ENCODE measurements around the gene TOE1.

The TOE1 gene

GRCh38 chr1:45327644-45328515 is 12.1 kb upstream of the TOE1 start:
- no peak for DNase-seq

DNA sequence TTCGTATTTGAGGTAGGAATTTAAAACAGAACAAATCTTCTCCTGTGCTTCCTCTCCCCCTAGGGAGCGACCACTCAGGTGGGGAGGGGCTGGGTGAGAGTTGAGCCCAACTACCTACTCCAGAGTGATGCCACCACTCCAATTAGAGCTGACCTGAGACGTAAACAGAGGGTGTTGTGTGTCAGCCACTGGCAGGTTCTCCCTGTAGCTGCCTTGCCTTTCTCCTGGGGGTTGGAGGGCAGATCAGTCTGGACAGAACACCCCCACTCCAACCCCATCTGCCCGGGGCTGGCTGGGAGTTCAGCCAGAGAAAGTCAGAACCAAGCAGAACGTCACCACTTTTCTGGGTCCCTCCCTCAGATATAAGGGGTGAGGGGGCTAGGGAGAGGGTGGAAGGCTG is 11.3 kb upstream of the TOE1 start:
- no peak for DNase-seq

GRCh38 chr1:45329445-45329844 is 10.5 kb upstream of the TOE1 start:
- no peak for DNase-seq

DNA sequence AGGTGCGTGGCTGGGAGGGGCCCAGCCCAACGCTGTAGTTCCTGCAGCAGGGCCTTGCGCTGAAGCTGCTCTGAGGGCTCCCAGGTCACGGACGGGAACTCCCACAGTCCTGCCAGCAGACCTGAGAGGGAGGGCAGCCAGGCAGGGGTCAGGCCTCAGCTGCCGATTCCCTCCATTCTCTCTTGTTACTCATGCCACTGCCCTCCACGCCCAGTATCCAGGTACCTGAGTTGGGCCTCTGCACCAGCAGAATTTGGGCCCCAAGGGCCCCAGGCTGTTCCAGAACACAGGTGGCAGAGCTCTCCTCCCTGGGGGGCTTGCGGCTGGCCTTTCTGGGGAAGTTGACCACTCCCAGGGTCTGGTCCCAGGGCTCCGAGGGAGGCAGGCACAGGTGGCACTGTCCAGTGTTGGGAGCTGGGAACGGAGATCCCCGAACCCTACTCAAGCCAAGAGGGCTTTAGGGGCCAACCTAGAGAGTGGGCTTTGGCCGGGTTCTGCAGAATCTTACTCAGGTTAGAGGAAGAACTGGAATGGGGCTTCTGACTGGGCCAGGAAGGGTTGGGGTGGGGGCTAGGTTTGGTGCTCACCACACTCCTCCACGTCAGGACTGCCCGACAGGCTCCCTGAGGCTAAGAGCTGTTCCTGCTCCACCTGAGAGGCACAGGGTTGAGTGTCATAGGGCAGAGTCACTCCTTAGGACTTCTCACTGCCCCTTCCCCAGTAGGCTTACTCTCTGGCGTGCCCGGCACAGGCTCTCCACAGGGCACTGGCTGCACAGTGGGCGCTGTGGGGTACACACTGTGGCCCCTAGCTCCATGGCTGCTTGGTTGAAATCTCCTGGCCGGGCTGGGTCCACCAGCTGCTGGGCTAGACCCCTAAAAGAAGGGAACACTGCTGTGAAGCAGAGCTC is 8.3 kb upstream of the TOE1 start:
- DNase-seq = no peak

GRCh38 chr1:45332346-45332720 is 7.6 kb upstream of the TOE1 start:
- DNase-seq = no peak

DNA sequence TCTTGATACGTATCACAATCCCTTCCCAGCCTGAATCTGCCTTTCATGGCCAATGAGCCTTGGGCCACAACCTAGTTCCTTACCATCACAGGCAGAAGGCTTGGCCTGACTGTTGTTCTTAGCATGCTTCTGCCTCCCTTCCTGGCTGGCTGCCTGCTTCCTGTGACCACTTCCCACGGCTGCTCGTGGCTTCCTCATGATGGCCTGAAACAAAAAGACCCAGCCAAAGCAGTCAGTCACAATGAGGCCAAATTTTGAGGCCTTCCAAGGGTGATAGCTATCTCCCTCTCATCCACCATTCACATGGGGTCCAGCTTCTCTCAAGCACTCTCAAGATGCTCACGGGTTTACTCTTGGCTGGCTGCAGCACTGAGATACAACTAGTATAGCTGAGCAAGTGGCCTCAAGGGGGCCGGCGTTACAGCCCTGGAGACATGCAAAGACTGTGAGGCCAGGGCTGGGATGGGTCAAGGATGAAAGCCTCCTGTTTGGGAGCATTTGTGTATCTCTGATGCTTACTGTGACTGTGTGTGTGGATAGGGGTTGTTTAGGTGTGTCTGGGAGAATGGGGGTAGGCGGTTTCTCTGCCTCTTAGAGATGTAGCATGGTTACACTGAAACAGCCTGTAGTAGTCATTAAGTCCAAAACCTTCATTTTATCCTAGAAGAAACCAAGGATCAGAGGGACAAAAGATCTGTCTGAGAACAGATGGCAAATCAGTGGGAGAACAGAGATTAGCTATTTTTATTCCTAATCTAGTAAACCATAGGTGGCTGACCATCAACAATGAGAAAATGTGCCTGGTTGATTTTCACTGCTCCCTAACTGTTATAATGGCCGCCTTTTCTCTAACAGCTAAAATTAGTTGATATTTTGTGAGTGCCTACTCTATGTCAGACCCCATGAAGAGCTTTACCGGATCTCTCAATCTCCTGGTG is 5.4 kb upstream of the TOE1 start:
- DNase-seq = no peak

DNA sequence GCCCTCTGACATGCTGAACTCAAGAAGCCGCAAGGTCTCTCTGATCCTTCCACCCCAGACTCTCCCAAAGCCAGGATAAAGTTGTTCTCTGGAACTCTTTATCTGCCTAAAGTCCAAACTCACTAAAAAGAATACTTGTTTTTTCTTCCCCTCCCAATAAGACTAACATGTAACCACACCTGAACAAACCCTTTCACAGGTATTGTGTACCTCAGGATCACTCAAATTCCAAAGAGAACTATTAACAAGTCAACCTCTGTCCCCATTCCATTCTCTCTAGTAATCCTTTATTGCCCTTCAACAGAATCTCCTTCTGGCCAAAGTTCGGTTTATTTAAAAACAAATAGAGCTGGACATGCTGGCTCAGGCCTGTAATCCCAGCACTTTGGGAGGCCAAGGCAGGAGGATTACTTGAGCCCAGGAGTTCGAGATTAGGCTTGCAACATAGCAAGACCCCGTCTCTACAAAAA is 4.1 kb upstream of the TOE1 start:
- DNase-seq = no peak

- no peak for DNase-seq
These were observed 2.2 kb upstream of the TOE1 start for GRCh38 chr1:45337630-45338325.

GRCh38 chr1:45340816-45341466 is 971 bp downstream of the TOE1 start:
- peak; percentile 30 for DNase-seq

DNA sequence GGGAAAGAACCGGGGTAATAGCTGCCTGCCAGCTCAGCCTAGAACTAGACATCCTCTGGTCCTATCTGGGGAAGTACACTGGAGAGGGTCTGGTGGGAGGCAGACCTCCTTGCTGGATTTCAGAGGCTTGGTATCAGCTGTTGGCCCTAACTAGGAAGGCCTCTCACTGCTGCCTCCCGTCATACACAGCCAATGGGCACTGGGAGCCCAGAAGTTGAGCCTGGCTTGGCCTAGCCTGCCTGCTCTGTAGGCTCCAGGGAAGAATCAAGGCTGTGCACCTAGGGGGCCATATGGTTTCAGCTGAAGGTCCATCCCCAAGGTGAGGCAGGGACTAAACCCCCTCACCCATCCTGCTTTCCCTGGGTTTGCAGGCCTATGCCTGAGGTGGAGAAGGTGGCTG is 4.5 kb downstream of the TOE1 start:
- no peak for DNase-seq

DNA sequence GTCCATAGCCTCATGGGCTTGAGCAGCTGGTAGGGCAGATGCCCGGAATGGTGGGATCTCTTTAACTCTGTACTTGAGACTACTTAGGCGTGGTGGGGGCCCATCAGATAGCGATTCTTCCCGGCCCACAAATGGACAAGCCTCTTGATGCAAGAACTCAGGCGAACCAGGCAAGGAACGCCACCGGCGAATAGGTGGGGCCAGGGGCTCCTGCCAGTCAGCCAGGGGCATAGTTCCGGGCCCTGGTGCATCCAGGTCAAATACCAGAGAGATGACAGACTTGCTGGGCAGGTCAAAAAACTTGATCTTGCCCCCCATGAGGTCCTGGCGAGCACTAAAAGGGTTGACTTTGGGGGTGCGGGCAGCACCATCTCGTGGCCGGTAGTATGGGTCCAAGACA is 5.0 kb downstream of the TOE1 start:
- no peak for DNase-seq

DNA sequence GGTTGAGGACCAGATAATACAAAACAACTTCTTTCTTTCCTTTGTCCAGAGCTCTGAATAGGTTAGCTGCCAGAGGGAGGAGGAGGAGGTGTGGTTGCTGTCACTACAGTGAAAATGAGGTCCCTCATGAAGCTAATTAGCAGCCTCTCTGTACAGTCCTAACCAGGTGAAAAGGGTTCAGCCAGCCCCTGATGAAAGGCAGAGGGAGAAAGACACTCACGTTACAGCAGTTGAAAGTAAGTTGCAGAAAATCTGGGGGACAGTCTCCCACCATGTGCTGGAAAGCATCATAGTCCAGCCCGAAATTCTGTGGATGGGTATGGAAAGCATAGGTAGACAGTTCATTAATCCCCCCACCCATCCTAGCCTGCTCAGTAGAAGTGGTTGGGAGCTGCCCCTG is 6.5 kb downstream of the TOE1 start:
- no peak for DNase-seq

DNA sequence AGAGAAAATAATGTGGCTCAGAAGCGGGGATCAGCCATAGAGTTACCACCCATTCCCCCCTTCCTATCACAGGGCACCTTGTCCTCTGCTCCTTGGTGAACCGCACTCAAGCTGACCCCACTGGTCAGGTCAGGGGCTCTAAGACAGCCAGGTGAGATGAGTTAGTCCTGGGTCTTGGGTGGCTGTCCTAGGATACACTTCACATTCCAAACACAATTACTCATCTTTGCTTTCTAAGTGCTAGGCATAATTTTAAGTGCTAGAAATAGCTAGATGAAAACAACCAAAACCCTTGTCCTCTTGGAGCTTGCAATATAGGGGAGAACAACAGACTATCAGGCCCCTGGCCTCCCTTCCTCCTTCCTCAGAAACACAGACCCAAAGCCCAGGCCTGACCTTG is 8.1 kb downstream of the TOE1 start:
- DNase-seq = no peak

DNA sequence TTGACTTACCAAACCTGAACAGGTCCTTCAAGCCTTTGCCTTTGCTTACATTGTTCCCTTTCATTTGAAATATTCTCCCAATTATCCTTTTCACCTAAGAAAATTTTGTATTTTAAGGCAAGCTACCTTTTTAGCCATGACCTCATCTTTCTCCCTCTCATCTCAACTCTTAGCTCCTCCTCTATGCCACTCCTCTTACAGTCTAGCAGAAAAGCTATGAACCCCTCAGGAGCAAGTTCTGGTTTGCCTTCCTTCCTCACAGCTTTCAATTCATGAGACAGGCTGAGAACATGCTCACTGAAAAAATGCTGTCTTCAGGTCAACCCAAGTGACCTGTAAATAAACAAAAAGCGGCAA is 8.6 kb downstream of the TOE1 start:
- DNase-seq = no peak

DNA sequence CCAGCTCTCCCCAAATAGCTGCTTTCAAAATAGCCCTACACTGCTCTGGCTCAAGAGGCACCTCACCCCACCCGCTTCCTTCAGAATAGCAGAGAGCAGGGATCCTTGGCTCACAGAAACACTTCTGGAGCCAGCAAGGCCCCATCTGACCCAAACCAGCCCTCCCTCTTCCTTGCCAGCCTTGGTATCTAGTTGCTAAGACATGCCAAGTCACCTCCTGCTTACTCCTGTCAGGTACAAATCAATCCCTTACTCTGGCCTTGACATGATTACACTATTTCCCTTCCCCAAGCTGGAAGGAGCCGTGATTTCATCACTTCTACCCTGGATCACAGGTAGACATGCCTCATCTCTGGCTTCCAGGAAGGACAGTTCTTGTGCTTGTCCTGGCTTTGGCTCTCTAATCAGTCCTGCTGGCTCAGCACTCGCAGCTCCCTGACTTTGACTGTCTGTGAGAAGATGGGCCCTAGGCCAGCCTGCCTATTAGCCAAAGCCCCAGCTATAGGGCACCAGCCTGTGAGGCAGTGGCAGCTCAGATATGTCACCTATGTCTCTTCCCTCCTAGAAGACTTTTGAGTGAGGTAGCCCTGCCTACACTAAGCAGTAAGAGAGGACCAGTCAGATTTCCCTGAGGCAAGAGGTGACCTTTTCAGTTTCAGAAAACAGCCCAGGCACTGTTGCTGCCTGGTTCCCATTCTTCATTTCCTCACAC is 9.2 kb downstream of the TOE1 start:
- no peak for DNase-seq

DNA sequence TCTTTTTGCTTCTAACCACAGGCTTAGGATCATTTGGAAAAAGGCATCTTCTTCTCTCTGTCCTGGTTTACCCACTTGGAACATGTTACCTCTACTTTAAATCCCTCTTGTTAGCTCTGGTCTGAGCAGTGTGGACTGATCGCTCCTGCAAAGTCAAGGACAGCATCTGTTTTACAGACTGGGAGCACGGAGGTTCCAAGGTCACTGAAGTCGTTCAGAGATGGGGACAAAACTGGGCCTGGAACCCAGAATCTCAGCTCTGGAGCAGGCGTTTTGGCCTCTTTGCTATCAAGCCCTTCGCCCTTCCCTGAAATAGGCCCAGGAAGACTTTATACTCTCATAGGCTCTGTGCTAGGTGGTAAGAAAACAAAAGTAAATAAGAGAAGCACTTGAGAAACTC is 11.5 kb downstream of the TOE1 start:
- DNase-seq = no peak

- no peak for DNase-seq
These were observed 13.7 kb downstream of the TOE1 start for GRCh38 chr1:45353685-45354084.

GRCh38 chr1:45354838-45355237 is 14.9 kb downstream of the TOE1 start:
- DNase-seq = no peak

GRCh38 chr1:45355683-45356082 is 15.7 kb downstream of the TOE1 start:
- DNase-seq = no peak

GRCh38 chr1:45356186-45356585 is 16.2 kb downstream of the TOE1 start:
- DNase-seq = no peak

- DNase-seq = peak; percentile 64
These were observed 20.0 kb downstream of the TOE1 start for GRCh38 chr1:45359882-45360513.

Data from CD4-positive, alpha-beta T cell treated with Interleukin-21 for 1 hour (primary cell).